HG03469 (cell line): Measurements from ENCODE around the gene KRTCAP2.
"Not testable (repeated sequence)": the region's sequence is repeated elsewhere in the genome, so short reads cannot be mapped to it uniquely, and the experiment has no call there.

Experiments
- ATAC-seq: cut with Tn5 transposase; IDR thresholded peaks from one replicate; pipeline ENCODE4 v1.9.1; 2021; ENCODE audit warnings: mild to moderate bottlenecking, moderate library complexity, moderate number of reproducible peaks; ENCODE audit not compliant: unreplicated experiment

KRTCAP2 gene

DNA sequence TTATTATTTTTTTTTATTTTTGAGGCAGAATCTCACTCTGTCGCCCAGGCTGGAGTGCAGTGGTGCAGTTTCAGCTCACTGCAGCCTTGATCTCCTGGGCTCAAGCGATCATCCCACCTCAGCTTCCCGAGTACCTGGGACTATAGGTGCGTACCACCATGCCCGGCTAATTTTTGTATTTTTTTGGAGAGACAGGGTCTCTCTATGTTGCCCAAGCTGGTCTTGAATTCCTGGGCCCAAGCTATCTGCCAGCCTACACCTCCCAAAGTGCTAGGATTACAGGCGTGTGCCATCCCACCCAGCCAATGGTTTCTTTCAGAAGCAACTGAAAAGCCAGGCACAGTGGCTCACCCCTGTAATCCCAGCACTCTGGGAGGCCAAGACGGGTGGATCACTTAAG is 2.3 kb downstream of the KRTCAP2 start:
- no peak for ATAC-seq

- no peak for ATAC-seq
These were observed 2.9 kb downstream of the KRTCAP2 start for GRCh38 chr1:155170101-155170785.

DNA sequence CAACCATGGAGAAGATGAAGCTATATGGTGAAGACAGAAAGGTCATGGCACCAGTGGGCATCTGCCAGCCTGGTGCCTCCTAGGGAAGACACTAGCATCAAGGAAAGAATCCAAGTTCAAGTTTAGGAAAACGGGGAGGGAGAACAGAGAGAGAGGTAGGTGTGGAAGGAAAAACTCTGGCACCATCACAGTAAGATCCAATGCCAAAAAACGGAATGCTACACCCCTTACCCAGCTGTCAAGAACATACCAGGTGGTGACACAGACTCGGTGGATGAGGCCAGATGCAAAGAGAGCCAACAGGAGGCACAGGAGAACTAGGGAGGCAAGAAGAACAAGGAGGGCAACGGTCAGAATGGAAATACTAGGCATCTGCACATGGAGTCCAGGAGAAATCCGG is 3.6 kb downstream of the KRTCAP2 start:
- ATAC-seq, result no peak

- no peak for ATAC-seq
These were observed 4.5 kb downstream of the KRTCAP2 start for GRCh38 chr1:155168456-155169210.

DNA sequence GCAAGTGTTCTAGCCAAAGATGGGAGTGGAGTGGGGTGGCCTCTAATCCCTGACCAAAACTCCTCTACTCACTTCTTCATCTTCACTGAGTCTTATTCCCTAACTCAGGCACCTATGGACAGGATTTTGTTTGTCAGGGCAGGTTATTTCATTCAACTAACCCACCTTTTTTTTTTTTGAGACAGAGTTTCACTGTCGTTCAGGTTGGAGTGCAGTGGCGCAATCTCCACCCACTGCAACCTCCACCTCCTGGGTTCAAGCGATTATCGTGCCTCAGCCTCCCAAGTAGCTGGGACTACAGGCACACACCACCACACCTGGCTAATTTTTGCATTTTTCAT is 5.0 kb downstream of the KRTCAP2 start:
- not testable (repeated sequence) for ATAC-seq

DNA sequence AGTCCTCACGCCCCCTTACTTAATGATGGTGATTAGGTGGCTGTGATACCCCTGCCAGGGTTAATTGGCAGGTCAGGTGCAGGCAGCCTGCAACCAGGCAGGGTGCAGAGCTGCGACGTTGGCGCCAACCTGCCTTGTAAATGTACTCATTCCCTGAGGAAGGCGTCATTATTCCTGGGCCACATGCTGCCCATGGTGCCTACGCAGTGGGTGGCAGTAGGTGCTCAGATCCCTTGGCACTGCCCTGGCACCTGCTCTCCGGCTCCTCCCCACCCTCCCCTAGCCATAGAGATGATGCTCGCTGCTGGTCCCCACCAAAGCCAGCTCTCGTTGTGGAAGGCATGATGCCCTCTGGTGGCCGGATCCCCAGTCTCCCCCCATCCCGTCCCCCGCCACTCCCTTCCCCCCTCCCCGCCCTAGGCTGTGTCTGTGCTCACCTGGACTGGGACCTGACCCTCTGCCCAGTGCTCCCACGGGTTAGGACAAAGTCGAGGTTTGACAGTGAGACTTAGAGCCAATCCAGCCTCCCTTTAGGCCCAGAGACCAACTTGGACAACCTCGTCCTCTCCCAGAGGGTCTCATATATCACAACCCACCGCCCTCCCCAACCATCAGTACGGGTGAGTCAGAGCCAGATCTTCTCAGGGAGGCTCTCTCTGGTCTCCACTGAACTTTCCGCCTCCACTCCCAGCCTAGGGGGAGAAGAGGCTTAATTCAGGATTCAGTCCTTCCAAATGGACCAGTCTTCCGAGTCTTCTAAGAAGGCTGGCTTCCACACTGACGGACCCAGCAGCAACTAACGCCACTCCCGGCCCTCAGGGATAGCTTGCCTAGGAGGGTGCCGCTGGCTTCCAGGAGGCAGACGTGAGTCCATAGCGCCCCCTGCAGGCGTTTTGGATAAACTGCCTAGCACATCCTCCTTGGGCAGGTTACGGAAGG is 5.7 kb downstream of the KRTCAP2 start:
- no peak for ATAC-seq

DNA sequence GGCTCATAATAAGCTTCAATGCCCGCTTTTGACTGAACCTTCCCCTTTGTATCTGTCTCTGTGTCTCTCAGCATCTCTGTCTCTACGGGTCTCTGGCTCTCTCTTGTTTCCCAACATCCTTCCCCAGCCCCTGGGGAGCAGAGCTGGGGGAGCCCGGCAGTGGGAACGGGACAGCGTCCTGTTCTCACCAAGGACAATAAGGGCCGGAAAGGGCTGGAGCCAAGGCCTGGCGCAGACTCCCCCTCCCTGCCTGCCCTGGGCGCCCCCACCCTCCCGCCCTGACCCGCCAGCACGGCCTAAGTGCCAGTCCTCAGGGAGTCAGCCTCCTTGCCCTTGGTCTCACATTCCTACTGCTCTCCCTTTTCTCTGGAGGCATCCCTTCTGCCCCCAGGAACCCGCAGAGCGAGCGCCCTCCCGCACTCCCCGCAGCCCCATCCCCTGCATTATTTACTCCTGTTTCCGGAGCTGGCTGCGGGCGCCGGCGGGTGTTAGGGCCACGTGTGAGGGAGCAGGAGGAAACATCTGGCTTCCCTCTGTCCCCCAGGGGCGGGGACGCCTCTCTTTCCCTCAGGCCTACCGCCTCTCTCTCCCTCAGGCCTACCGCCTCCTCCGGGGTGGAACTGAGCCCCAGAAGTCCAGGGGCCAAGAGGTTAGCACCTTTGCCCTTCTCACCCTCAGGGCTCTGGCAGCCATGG is 6.5 kb downstream of the KRTCAP2 start:
- no peak for ATAC-seq

DNA sequence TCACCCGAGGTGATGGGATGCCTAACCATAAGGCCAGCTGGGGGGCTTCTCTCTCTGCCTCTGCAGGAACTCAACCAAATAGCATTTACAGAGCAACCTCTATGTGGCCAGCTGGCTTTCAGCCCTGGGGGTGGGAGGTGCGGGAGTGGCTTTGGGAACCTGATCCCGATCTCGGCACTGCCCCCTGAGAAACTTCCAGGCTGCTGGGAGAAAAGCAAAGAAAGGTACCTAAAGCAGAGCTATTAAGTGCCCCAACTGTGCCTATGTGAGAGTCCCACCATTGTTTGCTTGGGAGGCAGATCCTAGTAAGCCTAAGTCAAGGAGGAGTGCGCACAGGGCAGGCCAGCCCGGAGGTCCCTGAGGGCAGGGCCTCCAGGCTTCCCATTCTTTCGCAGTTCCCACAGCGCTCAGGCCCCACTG is 7.0 kb downstream of the KRTCAP2 start:
- ATAC-seq, result no peak

GRCh38 chr1:155164625-155165024 is 8.5 kb downstream of the KRTCAP2 start:
- ATAC-seq, result not testable (repeated sequence)

DNA sequence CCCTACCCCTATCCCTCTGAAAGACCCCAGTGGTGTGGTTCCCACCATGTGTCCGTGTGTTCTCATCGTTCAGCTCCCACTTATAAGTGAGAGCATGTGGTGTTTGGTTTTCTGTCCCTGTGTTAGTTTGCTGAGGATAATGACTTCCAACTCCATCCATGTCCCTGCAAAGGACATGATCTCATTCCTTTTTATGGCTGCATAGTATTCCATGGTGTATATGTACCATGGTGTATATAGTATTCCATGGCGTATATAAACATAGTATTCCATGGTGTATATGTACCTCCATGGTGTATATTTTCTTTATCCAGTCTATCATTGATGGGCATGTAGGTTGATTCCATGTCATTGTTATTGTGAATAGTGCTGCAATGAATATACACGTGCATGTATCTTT is 9.3 kb downstream of the KRTCAP2 start:
- ATAC-seq, result not testable (repeated sequence)

- ATAC-seq, result not testable (repeated sequence)
These were observed 10.5 kb downstream of the KRTCAP2 start for GRCh38 chr1:155162631-155163030.

GRCh38 chr1:155160128-155160527 is 13.0 kb downstream of the KRTCAP2 start:
- ATAC-seq, result no peak

GRCh38 chr1:155158991-155159390 is 14.1 kb downstream of the KRTCAP2 start:
- no peak for ATAC-seq

GRCh38 chr1:155155996-155156643 is 17.0 kb downstream of the KRTCAP2 start:
- not testable (repeated sequence) for ATAC-seq

DNA sequence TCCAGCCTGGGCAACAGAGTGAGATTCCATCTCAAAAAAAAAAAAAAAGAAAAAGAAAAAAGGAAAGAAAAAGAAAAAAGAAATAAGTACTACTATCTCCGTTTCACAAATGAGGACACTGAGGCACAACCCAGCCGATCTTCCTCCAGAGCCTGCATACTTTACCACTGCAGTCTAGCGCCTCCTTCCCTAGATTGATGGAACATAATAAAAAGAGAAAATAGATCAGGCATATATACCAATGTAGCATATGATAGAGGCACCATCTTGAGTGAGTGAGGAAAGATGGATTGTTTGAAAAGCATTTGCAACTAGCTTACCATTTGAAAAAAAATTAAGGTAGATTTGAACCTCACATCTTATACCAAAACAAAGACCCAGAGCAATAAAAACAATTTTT is 27.6 kb downstream of the KRTCAP2 start:
- no peak for ATAC-seq

DNA sequence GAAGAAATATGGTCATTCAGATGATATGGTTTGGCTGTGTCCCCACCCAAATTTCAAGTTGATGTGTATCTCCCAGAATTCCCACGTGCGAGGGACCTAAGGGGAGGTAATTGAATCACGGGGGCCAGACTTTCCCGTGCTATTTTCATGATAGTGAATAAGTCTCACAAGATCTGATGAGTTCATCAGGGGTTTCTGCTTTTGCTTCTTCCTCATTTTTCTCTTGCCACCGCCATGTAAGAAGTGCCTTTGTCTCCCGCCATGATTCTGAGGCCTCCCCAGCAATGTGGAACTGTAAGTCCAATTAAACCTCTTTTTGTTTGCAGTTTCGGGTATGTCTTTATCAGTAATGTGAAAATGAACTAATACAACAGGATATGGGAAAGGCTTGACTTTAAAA is 31.4 kb downstream of the KRTCAP2 start:
- no peak for ATAC-seq

DNA sequence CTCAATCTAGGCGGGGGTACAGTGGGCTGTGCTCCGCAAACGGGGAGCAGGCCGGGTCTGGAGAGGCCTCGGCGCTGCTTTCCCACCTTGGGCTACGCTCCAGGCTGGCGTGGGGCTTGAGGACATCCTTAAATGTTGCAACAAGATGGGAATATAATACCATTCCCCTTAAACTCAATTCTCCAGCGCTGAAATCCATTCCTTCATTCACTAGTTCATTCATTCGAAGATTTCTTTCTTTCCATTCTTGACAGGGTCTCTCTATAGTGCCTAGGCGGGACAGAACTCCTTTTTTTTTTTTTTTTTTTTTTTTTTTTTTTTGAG is 32.5 kb downstream of the KRTCAP2 start:
- ATAC-seq, result no peak

DNA sequence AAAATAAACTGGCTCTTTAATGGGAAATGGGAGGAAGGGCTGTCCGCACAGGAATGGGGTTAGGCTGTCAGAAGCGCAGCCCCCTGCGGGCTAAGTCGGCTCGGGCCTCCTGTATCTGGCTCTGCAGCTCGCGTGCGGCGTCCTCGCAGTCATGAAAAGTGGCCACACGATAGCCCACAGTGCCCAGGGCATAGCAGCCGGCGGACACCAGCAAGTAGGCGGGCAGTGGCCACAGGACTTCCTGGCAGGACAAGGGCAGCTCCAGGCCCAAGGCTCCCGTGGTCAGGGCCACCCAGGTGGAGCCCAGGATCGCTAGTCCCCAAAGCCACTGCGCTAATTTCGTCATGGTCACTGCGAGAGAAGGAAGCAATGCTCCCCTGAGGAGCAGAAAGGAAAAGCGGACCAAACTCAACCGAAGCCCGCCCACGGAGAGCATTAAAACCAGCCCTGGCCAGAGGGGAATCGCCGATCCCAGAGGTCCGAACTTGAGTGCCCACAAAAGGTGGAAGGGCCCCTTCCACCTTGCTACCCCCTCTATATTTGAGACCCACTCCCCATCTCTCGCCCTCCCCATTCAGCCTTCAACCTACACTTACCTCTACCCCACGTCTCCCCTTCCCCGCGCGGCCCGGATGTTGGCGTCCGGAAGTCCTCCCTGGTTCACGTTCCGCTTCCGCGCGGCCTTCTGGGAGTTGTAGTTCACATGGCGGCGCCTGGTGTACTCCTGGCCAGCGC is 33.0 kb downstream of the KRTCAP2 start, which contains the start of gene DPM3:
TSS of gene DPM3 (minus strand) at position 637 of the 735 bp plus-strand sequence. CDS start at position 346, 291 bp downstream.
- peak; percentile 34 for ATAC-seq

- ATAC-seq, result no peak
These were observed 35.8 kb downstream of the KRTCAP2 start for GRCh38 chr1:155137154-155137949.
